ENCODE measurements around the gene TSSK2. TPM values are rescaled to one million over a fixed set of nuclear protein-coding genes. Genes with fewer than 3 reads are reported as not detected.

Gene TSSK2
- total RNA-seq, 2 donors from 2014 or later = not detected

DNA sequence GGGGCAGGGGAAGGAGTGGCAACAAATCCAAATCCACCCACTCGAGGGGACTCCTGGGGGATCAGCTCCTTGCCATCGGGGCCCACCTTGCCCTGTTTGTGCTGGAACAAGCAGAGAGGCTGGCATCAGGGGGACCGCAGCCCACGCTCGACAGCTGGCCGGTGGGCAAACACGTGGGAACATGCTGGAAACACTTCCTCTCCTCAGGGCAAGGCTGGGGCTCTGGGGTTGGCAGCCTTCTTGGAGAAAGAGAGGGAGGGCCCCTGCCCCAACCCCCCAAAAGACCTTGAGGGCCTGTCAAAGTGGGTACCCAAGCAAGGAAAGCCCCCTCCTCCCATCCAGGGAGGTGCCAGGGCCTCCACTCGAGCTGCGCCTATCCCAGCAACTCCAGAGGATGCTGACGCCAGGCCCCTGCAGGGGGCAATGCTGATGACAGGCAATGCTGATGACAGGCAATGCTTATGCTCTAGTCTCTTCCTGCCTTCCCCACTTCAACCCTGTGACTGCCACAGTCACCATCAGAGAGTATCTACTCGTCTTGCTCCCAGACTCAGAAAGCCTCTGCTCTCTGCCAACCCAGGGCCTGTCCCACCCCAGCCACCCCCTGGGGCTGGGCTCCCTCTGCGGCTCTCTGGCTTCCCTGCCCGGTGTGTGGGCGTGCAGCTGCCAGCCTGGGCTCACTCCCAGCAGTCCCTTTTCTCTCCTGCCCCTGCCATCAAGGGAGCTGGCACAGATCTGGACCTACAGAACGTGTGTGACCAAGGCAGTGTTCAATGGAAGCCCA, 7.3 kb downstream of the TSSK2 start:
- Mint-ChIP-seq H3K27ac (no peak overlapping the region), H3K4me3 (no peak overlapping the region), H3K4me1 (no peaks in the 10 kb centered on the region), H3K27me3 (ENCODE audit: insufficient read depth) (no peaks in the 10 kb centered on the region), H3K9me3 (no peaks in the 10 kb centered on the region), H3K36me3 (ENCODE audit: low read depth) (peaks cover 54% of the 10 kb centered on the region)
- H3K9me3 ChIP-seq (ENCODE audit: control insufficient read depth, low read length) = no peaks in the 10 kb centered on the region
- H3K27ac ChIP-seq (ENCODE audit: low read depth, low read length) = no peak overlapping the region
- H3K4me1 ChIP-seq (ENCODE audit: control insufficient read depth, insufficient read depth, low read length) = no peaks in the 10 kb centered on the region
- TF ChIP-seq CTCF (conservative IDR thresholded peaks at IDR 0.05) = no peak
- DNase-seq = no peak
- no peaks in the 10 kb centered on the region for H3K27me3 ChIP-seq (ENCODE audit: control insufficient read depth, insufficient read depth, low read length, poor library complexity, severe bottlenecking)
- H3K36me3 ChIP-seq (ENCODE audit: control insufficient read depth, insufficient read depth, low read length) = peaks cover 69% of the 10 kb centered on the region
- 89 to 91% methylated on average over 8 to 15 of the region's 15 CpGs for WGBS, 2 experiments (ENCODE audit: insufficient coverage in 1 of 2, insufficient read length in 1 of 2)
- no peak overlapping the region for H3K4me3 ChIP-seq (ENCODE audit: low read length)
- no peak overlapping the region for H3K9ac ChIP-seq (ENCODE audit: extremely low read depth, low read length, poor library complexity, severe bottlenecking)

DNA sequence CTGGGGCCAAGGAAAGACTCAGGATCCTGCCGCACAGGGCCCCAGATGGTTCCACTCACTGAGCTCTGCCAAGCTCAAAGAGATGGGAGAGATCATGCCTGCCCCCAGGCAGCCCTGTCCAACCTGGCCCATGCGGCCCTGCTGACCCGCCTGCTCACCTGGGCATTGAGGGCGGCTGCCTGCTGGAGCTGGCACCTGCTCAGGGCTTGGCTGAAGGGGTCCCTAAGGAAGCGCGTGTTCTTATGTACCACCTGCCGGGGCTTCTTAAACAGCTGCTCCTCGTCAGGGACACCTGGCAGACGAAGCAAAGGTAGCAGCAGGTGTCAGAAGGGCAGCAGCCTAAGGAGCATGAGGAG, 7.9 kb downstream of the TSSK2 start:
- Mint-ChIP-seq H3K27ac (no peak overlapping the region), H3K4me3 (no peak overlapping the region), H3K36me3 (ENCODE audit: low read depth) (peaks cover 52% of the 10 kb centered on the region), H3K4me1 (peaks cover 3% of the 10 kb centered on the region), H3K9me3 (no peaks in the 10 kb centered on the region), H3K27me3 (ENCODE audit: insufficient read depth) (no peaks in the 10 kb centered on the region)
- Histone ChIP-seq H3K27ac (ENCODE audit: low read depth, low read length) (no peak overlapping the region), H3K4me1 (ENCODE audit: control insufficient read depth, insufficient read depth, low read length) (no peaks in the 10 kb centered on the region), H3K36me3 (ENCODE audit: control insufficient read depth, insufficient read depth, low read length) (peaks cover 63% of the 10 kb centered on the region), H3K27me3 (ENCODE audit: control insufficient read depth, insufficient read depth, low read length, poor library complexity, severe bottlenecking) (no peaks in the 10 kb centered on the region), H3K4me3 (ENCODE audit: low read length) (no peak overlapping the region), H3K9ac (ENCODE audit: extremely low read depth, low read length, poor library complexity, severe bottlenecking) (no peak overlapping the region), H3K9me3 (ENCODE audit: control insufficient read depth, low read length) (no peaks in the 10 kb centered on the region)
- 95 to 99% methylated on average over 9 of the region's 9 CpGs for WGBS, 2 experiments (ENCODE audit: insufficient coverage in 1 of 2, insufficient read length in 1 of 2)
- DNase-seq = no peak
- TF ChIP-seq CTCF (conservative IDR thresholded peaks at IDR 0.05) = no peak

DNA sequence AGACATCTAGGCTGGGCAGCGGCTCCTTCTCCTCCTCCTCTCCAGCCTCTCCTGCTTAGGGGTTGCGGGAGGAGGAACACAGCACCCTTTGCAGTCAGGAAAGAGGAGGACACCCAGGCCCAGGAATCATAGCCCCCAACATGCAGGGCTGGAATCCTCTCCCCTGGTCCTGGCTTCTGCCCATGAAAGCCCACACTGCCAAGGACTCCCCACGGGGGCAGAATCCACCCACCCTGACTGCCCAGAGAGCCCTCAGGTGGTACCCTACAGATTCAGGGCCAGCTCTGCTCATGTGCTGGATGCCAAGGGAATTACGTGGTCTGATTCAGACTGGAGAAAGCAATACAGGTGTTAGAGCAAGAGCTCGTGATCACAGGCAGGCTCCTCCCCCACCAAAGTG, 8.9 kb downstream of the TSSK2 start:
- Histone ChIP-seq H3K27ac (ENCODE audit: low read depth, low read length) (no peak overlapping the region), H3K4me3 (ENCODE audit: low read length) (no peak overlapping the region), H3K9me3 (ENCODE audit: control insufficient read depth, low read length) (no peaks in the 10 kb centered on the region), H3K4me1 (ENCODE audit: control insufficient read depth, insufficient read depth, low read length) (no peaks in the 10 kb centered on the region), H3K36me3 (ENCODE audit: control insufficient read depth, insufficient read depth, low read length) (peaks cover 61% of the 10 kb centered on the region), H3K9ac (ENCODE audit: extremely low read depth, low read length, poor library complexity, severe bottlenecking) (no peak overlapping the region), H3K27me3 (ENCODE audit: control insufficient read depth, insufficient read depth, low read length, poor library complexity, severe bottlenecking) (no peaks in the 10 kb centered on the region)
- no peak for DNase-seq
- no peak overlapping the region for H3K27ac Mint-ChIP-seq
- H3K4me3 Mint-ChIP-seq = no peak overlapping the region
- H3K36me3 Mint-ChIP-seq (ENCODE audit: low read depth) = peaks cover 47% of the 10 kb centered on the region
- no peak for TF ChIP-seq CTCF (conservative IDR thresholded peaks at IDR 0.05)
- WGBS, 2 experiments (ENCODE audit: insufficient coverage in 1 of 2, insufficient read length in 1 of 2) = 97 to 100% methylated on average over 2 to 5 of the region's 5 CpGs
- H3K4me1 Mint-ChIP-seq = peaks cover 5% of the 10 kb centered on the region
- H3K9me3 Mint-ChIP-seq = no peaks in the 10 kb centered on the region
- H3K27me3 Mint-ChIP-seq (ENCODE audit: insufficient read depth) = peaks cover 3% of the 10 kb centered on the region

Measured in endodermal cell (in vitro differentiated cells).